GM12878 (cell line): ENCODE results near the gene CRMP1. TPM values are rescaled to one million over a fixed set of nuclear protein-coding genes. Genes with fewer than 3 reads are reported as not detected.

Source experiments
- ATAC-seq: fragments of 200-7000 bp; cut with Tn5 transposase; 3 replicates; pipeline ENCODE4 v1.9.1; 2020; ENCODE audit warnings: mild to moderate bottlenecking, moderate library complexity
- BruUV-seq: library from RNA; stranded (reverse); fragments of 400-500 nt; replicated peaks from 2 replicates; lab custom pipeline; 2021; lab: Mats Ljungman, UMichigan
- CTCF ChIA-PET: fragments of 300-600 bp; sonication (Branson Sonifier 250); formaldehyde crosslinking; extraction: SDS; loops from one replicate; lab custom pipeline; 2021; ENCODE audit warnings: inconsistent platforms; lab: Yijun Ruan, JAX
- POLR2A ChIA-PET: fragments of 350-600 bp; formaldehyde crosslinking; extraction: SDS; loops from one replicate; lab custom pipeline; 2021; ENCODE audit warnings: inconsistent platforms; lab: Charles Lee
- RAD21 ChIA-PET: fragments of 300-600 bp; sonication (Branson Sonifier 250); formaldehyde crosslinking; loops from one replicate; lab custom pipeline; 2023; ENCODE audit warnings: antibody characterized with exemption; ENCODE audit not compliant: unreplicated experiment; lab: Charles Lee
- SMC1A ChIA-PET: fragments of 300-600 bp; sonication (Branson Sonifier 250); formaldehyde crosslinking; loops from one replicate; lab custom pipeline; 2023; ENCODE audit not compliant: unreplicated experiment, uncharacterized antibody; lab: Charles Lee
- DNase-seq: peaks from one replicate; pipeline ENCODE4 v3.0.0-alpha.2; 2011; ENCODE audit warnings: low read depth, low spot score
- FAIRE-seq: peaks from 3 replicates; lab custom pipeline; 2011; peaks lifted over from hg19 to GRCh38; lab: Jason Lieb, UNC
- H2AFZ ChIP-seq: 2 replicates; pipeline ENCODE4 v1.6.0; 2011; ENCODE audit warnings: low read depth, low read length, control low read depth; ENCODE audit not compliant: control insufficient read depth
- H3K27ac ChIP-seq: 2 replicates; pipeline ENCODE4 v1.5.1; 2011; ENCODE audit warnings: control low read depth; ENCODE audit not compliant: control insufficient read depth, insufficient read depth
- H3K27me3 ChIP-seq, 2 experiments: replicated peaks in 1 of 2; 2 replicates each; pipeline versions ENCODE4 v1.6.0 to v1.6.1; 2011; ENCODE audit warnings: low read length in 1 of 2; ENCODE audit not compliant: control insufficient read depth in 2 of 2, insufficient read depth in 2 of 2
- H3K36me3 ChIP-seq, 2 experiments: 2 replicates each; pipeline ENCODE4 v1.5.1; 2011; ENCODE audit warnings: low read length in 1 of 2; ENCODE audit not compliant: control insufficient read depth in 2 of 2, insufficient read depth in 2 of 2
- H3K4me1 ChIP-seq: 2 replicates; pipeline ENCODE4 v1.6.1; 2011; ENCODE audit warnings: mild to moderate bottlenecking, low read length, moderate library complexity, mixed read lengths; ENCODE audit not compliant: control insufficient read depth, insufficient read depth
- H3K4me2 ChIP-seq: 2 replicates; pipeline ENCODE4 v1.6.0; 2011; ENCODE audit warnings: control low read depth; ENCODE audit not compliant: control insufficient read depth, insufficient read depth
- H3K4me3 ChIP-seq: fragments of 200-600 bp; sonication (generic); 2 replicates; pipeline ENCODE4 v1.5.1; 2016
- H3K79me2 ChIP-seq: 2 replicates; pipeline ENCODE4 v1.6.0; 2011; ENCODE audit warnings: low read length; ENCODE audit not compliant: control insufficient read depth, insufficient read depth
- H3K9ac ChIP-seq: 2 replicates; pipeline ENCODE4 v1.8.0; 2011; ENCODE audit warnings: low read length, control low read depth, mixed read lengths; ENCODE audit not compliant: control insufficient read depth, insufficient read depth
- H3K9me3 ChIP-seq: replicated peaks from 3 replicates; pipeline ENCODE4 v1.5.1; 2011; ENCODE audit warnings: mild to moderate bottlenecking, low read length; ENCODE audit not compliant: control insufficient read depth, insufficient read depth
- H4K20me1 ChIP-seq: 2 replicates; pipeline ENCODE4 v1.6.0; 2011; ENCODE audit not compliant: control insufficient read depth, insufficient read depth
- CREM ChIP-seq: IDR thresholded peaks from 2 replicates; pipeline ENCODE4 v1.6.1; 2014; ENCODE audit warnings: antibody characterized with exemption, low read depth
- NFIC ChIP-seq: IDR thresholded peaks from 2 replicates; pipeline ENCODE4 v1.6.1; 2012; ENCODE audit warnings: low read depth, mild to moderate bottlenecking, inconsistent platforms, low read length, moderate library complexity
- NR2C2 ChIP-seq: IDR thresholded peaks from 2 replicates; pipeline ENCODE4 v1.6.1; 2011; ENCODE audit warnings: borderline replicate concordance, low read depth; ENCODE audit not compliant: control insufficient read depth, insufficient read length
- WRNIP1 ChIP-seq: IDR thresholded peaks from 2 replicates; pipeline ENCODE4 v1.6.1; 2011; ENCODE audit warnings: low read depth, low read length, improper control_type of control experiment, borderline replicate concordance
- WGBS: methylation state at CpG from one replicate; pipeline ENCODE4 v1.1.6; 2016; ENCODE audit warnings: low lambda C conversion rate; ENCODE audit not compliant: insufficient replicate concordance, insufficient coverage; ENCODE audit errors: missing lambda C conversion rate; 5-methylcytosine and 5-hydroxymethylcytosine counted together
- in situ Hi-C: fragments of 300-500 bp; cut with MboI; formaldehyde crosslinking; loops from 9 replicates; pipeline ENCODE4 v1.14.3; 2018; ENCODE audit warnings: mixed read lengths
- intact Hi-C: fragments of 100-400 bp; cut with micrococcal nuclease; formaldehyde crosslinking; loops from one replicate; pipeline ENCODE4 v1.14.2; 2022; ENCODE audit not compliant: unreplicated experiment
- polyA plus RNA-seq, 11 experiments: library from polyadenylated mRNA; depleted of rRNA in 4 of 11; unstranded in 6 of 11; stranded (reverse) in 5 of 11; fragments of >200 nt; fragmentation: Nextera tagmentation in 4 of 11; fragmentation: Illumina TruSeq in 1 of 11; extraction: Ambion mirVana in 4 of 11; extraction: Trizol in 1 of 11; gene quantifications; 1 replicate in 1 of 11; 2 replicates in 10 of 11; pipeline versions ENCODE4 v1.2.1 to v1.2.3, GENCODE V29; 2011 to 2016; ENCODE audit warnings: inconsistent platforms in 2 of 11, missing spikeins in 2 of 11, low read depth in 1 of 11
- total RNA-seq, 4 experiments: library from RNA; depleted of rRNA in 3 of 4; stranded (reverse); fragments of >200 nt in 3 of 4; fragmentation: Illumina TruSeq in 1 of 4; extraction: Trizol in 1 of 4; gene quantifications; 2 replicates each; pipeline versions ENCODE4 v1.2.1 to v1.2.3, GENCODE V29; 2013 to 2021
- TF ChIP-seq, protein P1 (sequence below): fragments of 450-650 bp; formaldehyde crosslinking; IDR thresholded peaks from 2 replicates; pipeline ENCODE4 v1.4.0; 2020; ENCODE audit warnings: mild to moderate bottlenecking, moderate library complexity
- TF ChIP-seq, protein P2 (sequence below): IDR thresholded peaks from 2 replicates; pipeline ENCODE4 v1.6.1; 2012; ENCODE audit warnings: low read depth, low read length, improper control_type of control experiment

The CRMP1 gene
- total and polyA plus RNA-seq, 10 of the 15 experiments (the other 5 are each of a cell fraction or from before 2014, with no cell fraction given), result 0.03 to 1.4 (median 0.12) TPM; not detected in 2

DNA sequence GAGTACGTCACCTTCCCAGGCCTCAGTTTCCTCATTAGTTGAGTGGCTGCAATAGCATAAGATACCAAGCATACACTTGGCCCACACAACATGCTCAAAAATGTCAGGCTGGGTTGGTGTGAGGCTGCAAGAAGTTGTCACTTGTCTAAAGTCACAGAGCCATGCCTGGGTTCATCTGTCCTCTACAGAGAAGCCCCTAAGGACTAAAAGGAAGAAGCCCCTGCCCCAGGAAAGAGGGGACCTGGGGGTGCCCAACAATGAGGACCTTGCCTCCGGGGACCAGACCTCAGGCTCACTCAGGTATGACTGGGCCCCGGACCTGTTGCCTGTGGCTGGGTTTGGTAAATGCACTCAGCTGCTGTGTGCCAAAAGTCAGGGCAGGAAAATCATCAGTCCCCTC is 82.7 kb downstream of the CRMP1 start:
- no peaks in the 10 kb centered on the region for H3K79me2 ChIP-seq
- intact Hi-C loops, result no loop called here

More for the DNA sequence above, 82.7 kb downstream of the CRMP1 start:
- no peak overlapping the region for H3K27ac ChIP-seq
- no peaks in the 10 kb centered on the region; a peak in 2 of 4 replicates for H3K36me3 ChIP-seq
- no peak overlapping the region for H3K9ac ChIP-seq
- DNase-seq (no peak), ATAC-seq (no peak), FAIRE-seq (no peak)
- in situ Hi-C loops, result loop anchor here (10.0 kb wide), 3 partner anchors 405 to 1325 kb away; no protein-coding TSS in a partner anchor
- no peaks in the 10 kb centered on the region for H3K27me3 ChIP-seq
- SMC1A ChIA-PET, result no interaction called here
- no peak overlapping the region for H2AFZ ChIP-seq
- H3K4me2 ChIP-seq, result no peak overlapping the region
- POLR2A ChIA-PET, result no interaction called here
- BruUV-seq, result no TSS peak
- CTCF ChIA-PET, result interaction anchor here (0.8 kb wide), 1 partner anchor 12 kb away, joined by 3 read pairs; no protein-coding TSS in a partner anchor
- H3K4me1 ChIP-seq, result no peaks in the 10 kb centered on the region
- 0% methylated on average over 3 of the region's 3 CpGs for WGBS
- no peaks in the 10 kb centered on the region for H4K20me1 ChIP-seq
- H3K4me3 ChIP-seq, result no peak overlapping the region
- TF ChIP-seq, protein P1, sequence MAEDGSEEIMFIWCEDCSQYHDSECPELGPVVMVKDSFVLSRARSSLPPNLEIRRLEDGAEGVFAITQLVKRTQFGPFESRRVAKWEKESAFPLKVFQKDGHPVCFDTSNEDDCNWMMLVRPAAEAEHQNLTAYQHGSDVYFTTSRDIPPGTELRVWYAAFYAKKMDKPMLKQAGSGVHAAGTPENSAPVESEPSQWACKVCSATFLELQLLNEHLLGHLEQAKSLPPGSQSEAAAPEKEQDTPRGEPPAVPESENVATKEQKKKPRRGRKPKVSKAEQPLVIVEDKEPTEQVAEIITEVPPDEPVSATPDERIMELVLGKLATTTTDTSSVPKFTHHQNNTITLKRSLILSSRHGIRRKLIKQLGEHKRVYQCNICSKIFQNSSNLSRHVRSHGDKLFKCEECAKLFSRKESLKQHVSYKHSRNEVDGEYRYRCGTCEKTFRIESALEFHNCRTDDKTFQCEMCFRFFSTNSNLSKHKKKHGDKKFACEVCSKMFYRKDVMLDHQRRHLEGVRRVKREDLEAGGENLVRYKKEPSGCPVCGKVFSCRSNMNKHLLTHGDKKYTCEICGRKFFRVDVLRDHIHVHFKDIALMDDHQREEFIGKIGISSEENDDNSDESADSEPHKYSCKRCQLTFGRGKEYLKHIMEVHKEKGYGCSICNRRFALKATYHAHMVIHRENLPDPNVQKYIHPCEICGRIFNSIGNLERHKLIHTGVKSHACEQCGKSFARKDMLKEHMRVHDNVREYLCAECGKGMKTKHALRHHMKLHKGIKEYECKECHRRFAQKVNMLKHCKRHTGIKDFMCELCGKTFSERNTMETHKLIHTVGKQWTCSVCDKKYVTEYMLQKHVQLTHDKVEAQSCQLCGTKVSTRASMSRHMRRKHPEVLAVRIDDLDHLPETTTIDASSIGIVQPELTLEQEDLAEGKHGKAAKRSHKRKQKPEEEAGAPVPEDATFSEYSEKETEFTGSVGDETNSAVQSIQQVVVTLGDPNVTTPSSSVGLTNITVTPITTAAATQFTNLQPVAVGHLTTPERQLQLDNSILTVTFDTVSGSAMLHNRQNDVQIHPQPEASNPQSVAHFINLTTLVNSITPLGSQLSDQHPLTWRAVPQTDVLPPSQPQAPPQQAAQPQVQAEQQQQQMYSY (CRISPR knock-in tag), result no peak
- no peak for TF ChIP-seq NFIC
- TF ChIP-seq, protein P2, sequence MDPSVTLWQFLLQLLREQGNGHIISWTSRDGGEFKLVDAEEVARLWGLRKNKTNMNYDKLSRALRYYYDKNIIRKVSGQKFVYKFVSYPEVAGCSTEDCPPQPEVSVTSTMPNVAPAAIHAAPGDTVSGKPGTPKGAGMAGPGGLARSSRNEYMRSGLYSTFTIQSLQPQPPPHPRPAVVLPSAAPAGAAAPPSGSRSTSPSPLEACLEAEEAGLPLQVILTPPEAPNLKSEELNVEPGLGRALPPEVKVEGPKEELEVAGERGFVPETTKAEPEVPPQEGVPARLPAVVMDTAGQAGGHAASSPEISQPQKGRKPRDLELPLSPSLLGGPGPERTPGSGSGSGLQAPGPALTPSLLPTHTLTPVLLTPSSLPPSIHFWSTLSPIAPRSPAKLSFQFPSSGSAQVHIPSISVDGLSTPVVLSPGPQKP, result no peak
- TF ChIP-seq NR2C2, result no peak
- TF ChIP-seq WRNIP1, result no peak
- TF ChIP-seq CREM, result no peak
- H3K9me3 ChIP-seq, result no peaks in the 10 kb centered on the region; the same call in 2 of the 3 replicates
- RAD21 ChIA-PET, result no interaction called here
